Measurements from ENCODE around the gene PAGE2.
"Not testable (repeated sequence)": the region's sequence is repeated elsewhere in the genome, so short reads cannot be mapped to it uniquely, and the experiment has no call there.

PAGE2 gene

GRCh38 chrX:55123900-55124299 is 35.1 kb downstream of the PAGE2 start:
- no peak for DNase-seq (ENCODE audit: low read depth in 2 of 2)

GRCh38 chrX:55127692-55128091 is 38.9 kb downstream of the PAGE2 start:
- no peak for DNase-seq (ENCODE audit: low read depth in 2 of 2)

- DNase-seq (ENCODE audit: low read depth in 2 of 2): no peak
These were observed 40.5 kb downstream of the PAGE2 start for GRCh38 chrX:55129361-55129760.

GRCh38 chrX:55130481-55130880 is 41.7 kb downstream of the PAGE2 start:
- DNase-seq (ENCODE audit: low read depth in 2 of 2): no peak

- no peak for DNase-seq (ENCODE audit: low read depth in 2 of 2)
These were observed 43.6 kb downstream of the PAGE2 start for GRCh38 chrX:55132416-55132815.

GRCh38 chrX:55135171-55135570 is 46.4 kb downstream of the PAGE2 start:
- DNase-seq (ENCODE audit: low read depth in 2 of 2): no peak

- DNase-seq (ENCODE audit: low read depth in 2 of 2): not testable (repeated sequence)
These were observed 52.0 kb downstream of the PAGE2 start for GRCh38 chrX:55140800-55141199.

Measured in stimulated activated CD8-positive, alpha-beta memory T cell treated with anti-CD3 and anti-CD28 coated beads, Interleukin-15, amount 100 ng/mL, for 4 hours (primary cell).